Esophagus muscularis mucosa (tissue), 4 donors: ENCODE results near the gene KLHL29. TPM values are rescaled to one million over a fixed set of nuclear protein-coding genes. Genes with fewer than 3 reads are reported as not detected.
A peak's percentile ranks its signal among the peaks of the same experiment; 100 is the strongest.

Experiments
- DNase-seq: peaks from one replicate; pipeline ENCODE4 v3.0.0-alpha.2; 2017; ENCODE audit errors: extremely low spot score
- H3K27ac ChIP-seq, 4 donors: fragments of 200-600 bp; sonication (generic); replicated peaks in 1 of 4; 1 replicate in 3 of 4; 2 replicates in 1 of 4; pipeline ENCODE4 v1.5.1; 2016 to 2019; ENCODE audit warnings: mild to moderate bottlenecking in 1 of 4
- H3K27me3 ChIP-seq, 4 donors: fragments of 200-600 bp; sonication (generic); one replicate each; pipeline versions ENCODE4 v1.5.1 to v1.6.0; 2016 to 2019
- H3K36me3 ChIP-seq, 4 donors: fragments of 200-600 bp; sonication (generic); one replicate each; pipeline ENCODE4 v1.5.1; 2016 to 2019
- H3K4me1 ChIP-seq, 4 donors: fragments of 200-600 bp; sonication (generic); one replicate each; pipeline ENCODE4 v1.5.1; 2016 to 2019
- H3K4me3 ChIP-seq, 4 donors: fragments of 200-600 bp; sonication (generic); 1 replicate in 2 of 4; 2 replicates in 2 of 4; pipeline ENCODE4 v1.5.1; 2016 to 2019; ENCODE audit warnings: mild to moderate bottlenecking in 4 of 4, moderate library complexity in 1 of 4
- H3K9me3 ChIP-seq, 4 donors: fragments of 200-600 bp; sonication (generic); 1 replicate in 3 of 4; 2 replicates in 1 of 4; pipeline ENCODE4 v1.5.1; 2016 to 2019
- EP300 ChIP-seq: sonication (generic); formaldehyde crosslinking; IDR thresholded peaks from one replicate; pipeline ENCODE4 v1.6.1; 2017; ENCODE audit warnings: antibody characterized with exemption
- POLR2A ChIP-seq: fragments of 450-650 bp; IDR thresholded peaks from one replicate; pipeline ENCODE4 v1.6.1; 2017; ENCODE audit warnings: antibody characterized with exemption, moderate library complexity, mild to moderate bottlenecking, low read depth
- POLR2AphosphoS5 ChIP-seq, 2 donors: sonication (generic); formaldehyde crosslinking; IDR thresholded peaks; one replicate each; pipeline ENCODE4 v1.6.1; 2017; ENCODE audit warnings: antibody characterized with exemption in 2 of 2
- WGBS: methylation state at CpG from one replicate; pipeline ENCODE4 v1.1.5; 2018; 5-methylcytosine and 5-hydroxymethylcytosine counted together
- intact Hi-C: fragments of 100-400 bp; cut with DNase I; formaldehyde crosslinking; loops from one replicate; pipeline ENCODE4 v1.15.1; 2023
- total RNA-seq, 4 donors: library from RNA; depleted of rRNA; stranded (reverse); fragments of >200 nt; gene quantifications; one replicate each; pipeline versions ENCODE4 v1.1.0 to v1.2.1, GENCODE V29; 2016
- TF ChIP-seq, protein P1 (sequence below), 3 experiments: fragments of 200-600 bp in 2 of 3; fragments of 450-650 bp in 1 of 3; sonication (generic) in 2 of 3; IDR thresholded peaks; one replicate each; pipeline ENCODE4 v1.5.1; 2017 to 2019; ENCODE audit warnings: antibody characterized with exemption in 3 of 3, mild to moderate bottlenecking in 2 of 3, moderate library complexity in 1 of 3

KLHL29 gene
- total RNA-seq, 4 donors from 2014 or later: 22.0 to 26.1 (median 23.4) TPM

DNA sequence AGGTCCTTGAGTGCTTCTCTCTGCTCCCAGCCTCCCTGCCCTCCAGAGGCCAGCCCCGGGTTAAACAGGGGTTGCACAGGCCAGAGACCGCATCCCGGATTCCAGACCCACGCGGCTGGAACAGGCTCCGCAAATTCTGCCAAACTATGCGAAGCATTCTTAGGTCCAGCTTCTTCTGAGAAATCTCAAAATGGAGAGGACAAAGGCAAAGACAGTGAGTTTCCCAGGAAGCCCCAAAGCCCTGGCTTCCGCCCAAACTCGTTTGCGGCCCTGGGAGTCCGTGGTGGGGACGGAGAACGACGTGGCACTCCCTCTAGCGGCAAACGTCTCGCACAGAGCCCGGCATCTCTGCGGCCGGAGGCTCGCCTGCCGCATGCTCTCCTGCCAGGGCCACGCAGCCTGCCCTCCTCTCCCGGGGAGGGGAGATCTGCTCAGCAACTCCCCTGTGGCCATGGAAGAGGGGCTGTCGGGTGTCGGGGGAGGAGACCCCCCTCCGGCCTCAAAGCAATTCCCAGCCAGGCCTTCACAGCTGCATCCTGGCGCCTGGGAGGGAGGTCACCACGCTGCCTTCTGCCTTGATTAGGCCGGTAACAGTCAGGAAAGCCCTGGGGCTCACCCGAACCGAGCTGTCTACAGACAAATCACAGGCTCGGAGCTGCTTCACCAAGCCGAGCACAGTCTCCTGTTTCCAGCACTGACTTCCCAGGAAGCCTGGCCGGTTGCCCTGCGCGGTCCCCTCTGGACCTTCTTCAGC lies 33.4 kb upstream of the KLHL29 start:
- Histone ChIP-seq H3K9me3 (no peaks in the 10 kb centered on the region), H3K27me3 (no peaks in the 10 kb centered on the region), H3K27ac (peak overlapping the region; percentile 26 to 60 (median 41)), H3K36me3 (no peaks in the 10 kb centered on the region), H3K4me1 (peaks cover 3 to 19% (median 16%) of the 10 kb centered on the region in 4 donors), H3K4me3 (peak overlapping the region in 3 of 4 donors; percentile 12 to 40 (median 25))
- DNase-seq: no peak
- 24% methylated on average over 29 of the region's 37 CpGs for WGBS
- TF ChIP-seq, protein P1, sequence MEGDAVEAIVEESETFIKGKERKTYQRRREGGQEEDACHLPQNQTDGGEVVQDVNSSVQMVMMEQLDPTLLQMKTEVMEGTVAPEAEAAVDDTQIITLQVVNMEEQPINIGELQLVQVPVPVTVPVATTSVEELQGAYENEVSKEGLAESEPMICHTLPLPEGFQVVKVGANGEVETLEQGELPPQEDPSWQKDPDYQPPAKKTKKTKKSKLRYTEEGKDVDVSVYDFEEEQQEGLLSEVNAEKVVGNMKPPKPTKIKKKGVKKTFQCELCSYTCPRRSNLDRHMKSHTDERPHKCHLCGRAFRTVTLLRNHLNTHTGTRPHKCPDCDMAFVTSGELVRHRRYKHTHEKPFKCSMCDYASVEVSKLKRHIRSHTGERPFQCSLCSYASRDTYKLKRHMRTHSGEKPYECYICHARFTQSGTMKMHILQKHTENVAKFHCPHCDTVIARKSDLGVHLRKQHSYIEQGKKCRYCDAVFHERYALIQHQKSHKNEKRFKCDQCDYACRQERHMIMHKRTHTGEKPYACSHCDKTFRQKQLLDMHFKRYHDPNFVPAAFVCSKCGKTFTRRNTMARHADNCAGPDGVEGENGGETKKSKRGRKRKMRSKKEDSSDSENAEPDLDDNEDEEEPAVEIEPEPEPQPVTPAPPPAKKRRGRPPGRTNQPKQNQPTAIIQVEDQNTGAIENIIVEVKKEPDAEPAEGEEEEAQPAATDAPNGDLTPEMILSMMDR (IDR thresholded peaks at IDR 0.05): peak; percentile 71 to 94 (median 84)
- no peak for TF ChIP-seq EP300
- TF ChIP-seq POLR2A: no peak
- peak; percentile 45 to 48 for TF ChIP-seq POLR2AphosphoS5 (IDR thresholded peaks at IDR 0.05)
- intact Hi-C loops: loop anchor here (5.0 to 10.0 kb wide), 2 partner anchors 329 to 447 kb away; no protein-coding TSS in a partner anchor

DNA sequence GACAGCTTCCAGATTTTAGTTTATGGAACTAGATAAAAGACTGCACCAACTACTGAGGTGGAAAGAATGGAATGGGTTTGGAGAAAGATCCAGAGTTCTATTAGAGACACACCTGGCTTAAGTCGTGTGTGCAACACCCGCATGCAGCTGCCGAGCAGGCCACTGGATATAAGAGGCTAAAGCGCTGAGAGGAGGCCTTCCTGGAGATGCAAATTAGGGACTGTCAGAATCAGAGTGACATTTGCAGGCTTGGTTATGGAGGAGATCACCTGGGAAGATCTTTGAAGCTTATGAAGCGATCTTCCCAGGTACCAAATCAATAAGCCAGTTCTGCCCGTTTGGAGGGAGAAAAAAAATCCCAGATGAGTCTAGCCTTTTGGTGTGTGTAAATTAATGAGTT lies 30.4 kb upstream of the KLHL29 start:
- TF ChIP-seq POLR2A (no peak), EP300 (no peak), POLR2AphosphoS5 (IDR thresholded peaks at IDR 0.05) (no peak)
- TF ChIP-seq, protein P1 (IDR thresholded peaks at IDR 0.05): no peak
- no peak overlapping the region for H3K27ac ChIP-seq
- H3K27me3 ChIP-seq: no peaks in the 10 kb centered on the region
- H3K4me3 ChIP-seq: no peak overlapping the region
- no peak for DNase-seq
- intact Hi-C loops: loop anchor here (5.0 to 10.0 kb wide), 2 partner anchors 332 to 450 kb away; no protein-coding TSS in a partner anchor
- WGBS: 96% methylated on average over 6 of the region's 6 CpGs
- no peaks in the 10 kb centered on the region for H3K36me3 ChIP-seq
- H3K9me3 ChIP-seq: no peaks in the 10 kb centered on the region
- H3K4me1 ChIP-seq: peaks cover 3 to 19% (median 16%) of the 10 kb centered on the region in 4 donors

DNA sequence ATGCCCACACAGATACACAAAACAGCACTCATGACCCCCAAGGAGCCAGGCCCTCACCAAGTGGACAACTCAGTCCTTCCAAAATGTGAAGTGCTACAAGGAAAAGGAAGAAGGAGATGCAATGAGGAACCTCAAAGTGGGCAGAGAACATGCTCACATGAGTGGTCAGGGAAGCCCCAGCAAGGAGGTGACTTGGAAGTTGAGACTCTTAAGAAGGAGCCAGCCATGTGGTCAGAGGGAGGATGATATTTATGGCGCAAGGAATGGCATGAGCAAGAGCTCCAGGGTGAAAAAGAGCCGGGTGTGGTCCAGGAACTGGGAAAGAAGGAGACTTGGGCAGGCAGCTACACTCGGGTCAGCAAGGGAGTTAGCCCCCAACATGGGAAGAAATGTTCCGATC lies 30.0 kb upstream of the KLHL29 start:
- Histone ChIP-seq H3K9me3 (no peaks in the 10 kb centered on the region), H3K27ac (no peak overlapping the region), H3K4me3 (no peak overlapping the region), H3K4me1 (peaks cover 3 to 19% (median 16%) of the 10 kb centered on the region in 4 donors), H3K36me3 (no peaks in the 10 kb centered on the region), H3K27me3 (no peaks in the 10 kb centered on the region)
- TF ChIP-seq EP300: no peak
- TF ChIP-seq, protein P1 (IDR thresholded peaks at IDR 0.05): no peak
- no peak for TF ChIP-seq POLR2A
- no peak for TF ChIP-seq POLR2AphosphoS5 (IDR thresholded peaks at IDR 0.05)
- WGBS: 62% methylated on average over 4 of the region's 4 CpGs
- intact Hi-C loops: loop anchor here (10.0 kb wide), 1 partner anchor 450 kb away; no protein-coding TSS in a partner anchor
- no peak for DNase-seq

DNA sequence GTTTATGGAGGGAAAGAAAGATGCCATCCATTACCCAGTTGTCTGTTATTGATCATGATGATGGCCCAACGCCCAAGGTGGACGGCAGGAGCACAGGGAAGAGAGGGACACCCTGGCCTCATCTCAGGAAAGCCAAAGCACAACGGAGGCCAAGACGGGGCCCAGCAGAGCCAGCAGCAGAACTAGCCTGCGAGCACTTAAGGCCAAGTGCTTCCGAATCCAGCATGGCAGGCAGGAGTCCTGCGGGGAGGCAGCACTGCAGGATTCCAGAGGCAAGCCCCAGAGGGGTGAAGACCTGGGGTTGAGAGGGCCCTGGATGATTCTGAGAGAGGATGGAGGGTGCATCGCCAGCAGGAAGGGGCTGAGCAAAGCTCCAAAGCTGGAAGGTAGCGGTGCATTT lies 28.3 kb upstream of the KLHL29 start:
- H3K27me3 ChIP-seq: no peaks in the 10 kb centered on the region
- no peak for TF ChIP-seq POLR2AphosphoS5 (IDR thresholded peaks at IDR 0.05)
- TF ChIP-seq, protein P1 (IDR thresholded peaks at IDR 0.05): no peak
- TF ChIP-seq EP300: no peak
- no peak for TF ChIP-seq POLR2A
- intact Hi-C loops: loop anchor here (10.0 kb wide), 1 partner anchor 452 kb away; no protein-coding TSS in a partner anchor
- H3K4me1 ChIP-seq: peaks cover 0 to 7% (median 3%) of the 10 kb centered on the region in 4 donors
- H3K4me3 ChIP-seq: no peak overlapping the region
- H3K36me3 ChIP-seq: no peaks in the 10 kb centered on the region
- H3K27ac ChIP-seq: no peak overlapping the region
- H3K9me3 ChIP-seq: no peaks in the 10 kb centered on the region
- WGBS: 92% methylated on average over 9 of the region's 9 CpGs
- DNase-seq: no peak
